PC-9 (cell line): Measurements from ENCODE around the gene KLHL25. TPM values are rescaled to one million over a fixed set of nuclear protein-coding genes. Genes with fewer than 3 reads are reported as not detected.

Experiments used
- BruUV-seq: library from RNA; stranded (reverse); fragments of 400-500 nt; replicated peaks from 2 replicates; lab custom pipeline; 2021; lab: Mats Ljungman, UMichigan
- CTCF ChIA-PET: fragments of 300-600 bp; sonication (Branson Sonifier 250); formaldehyde crosslinking; loops from one replicate; lab custom pipeline; 2022; ENCODE audit warnings: antibody characterized with exemption; lab: Charles Lee
- POLR2A ChIA-PET: fragments of 300-600 bp; sonication (Branson Sonifier 250); formaldehyde crosslinking; loops from one replicate; lab custom pipeline; 2022; ENCODE audit warnings: antibody characterized with exemption; ENCODE audit not compliant: unreplicated experiment; lab: Charles Lee
- DNase-seq, 2 experiments: peaks; one replicate each; pipeline versions ENCODE4 v3.0.0 to v3.0.0-alpha.2; 2015 to 2022; ENCODE audit warnings: mixed read lengths in 1 of 2
- H2AFZ ChIP-seq: fragments of 200-600 bp; sonication (generic); 2 replicates; pipeline ENCODE4 v1.8.1; 2017; ENCODE audit warnings: antibody characterized with exemption
- H3F3A ChIP-seq: fragments of 200-600 bp; sonication (generic); 2 replicates; pipeline ENCODE4 v1.8.1; 2017; ENCODE audit warnings: antibody characterized with exemption, mild to moderate bottlenecking, low read depth; ENCODE audit not compliant: insufficient read depth
- H3K27ac ChIP-seq: fragments of 200-600 bp; sonication (generic); 2 replicates; pipeline ENCODE4 v1.6.1; 2016; ENCODE audit warnings: mixed run types
- H3K27me3 ChIP-seq: fragments of 200-600 bp; sonication (generic); 2 replicates; pipeline ENCODE4 v1.6.1; 2016; ENCODE audit warnings: low read depth, mixed run types; ENCODE audit not compliant: insufficient read depth
- H3K36me3 ChIP-seq: fragments of 200-600 bp; sonication (generic); 2 replicates; pipeline ENCODE4 v1.6.1; 2016; ENCODE audit warnings: low read depth, mixed run types
- H3K4me1 ChIP-seq: fragments of 200-600 bp; sonication (generic); replicated peaks from 2 replicates; pipeline ENCODE4 v1.6.1; 2016; ENCODE audit warnings: mixed run types; ENCODE audit not compliant: insufficient read depth
- H3K4me2 ChIP-seq: fragments of 200-600 bp; sonication (generic); 2 replicates; pipeline ENCODE4 v1.6.1; 2017; ENCODE audit warnings: mixed run types
- H3K4me3 ChIP-seq: fragments of 200-600 bp; sonication (generic); 2 replicates; pipeline ENCODE4 v1.6.1; 2016; ENCODE audit warnings: mixed run types
- H3K79me2 ChIP-seq: fragments of 200-600 bp; sonication (generic); 2 replicates; pipeline ENCODE4 v1.6.1; 2017; ENCODE audit warnings: low read depth, mixed run types
- H3K9me2 ChIP-seq: fragments of 200-600 bp; sonication (generic); 2 replicates; pipeline ENCODE4 v1.8.1; 2017; ENCODE audit warnings: mild to moderate bottlenecking; ENCODE audit not compliant: insufficient read depth
- H3K9me3 ChIP-seq: fragments of 200-600 bp; sonication (generic); 2 replicates; pipeline ENCODE4 v1.8.1; 2016; ENCODE audit warnings: low read depth; ENCODE audit not compliant: insufficient read depth
- H4K20me1 ChIP-seq: fragments of 200-600 bp; sonication (generic); 2 replicates; pipeline ENCODE4 v1.8.1; 2017; ENCODE audit not compliant: insufficient read depth
- CTCF ChIP-seq: fragments of 200-600 bp; sonication (generic); conservative IDR thresholded peaks from 2 replicates; pipeline ENCODE4 v1.6.1; 2017; ENCODE audit warnings: mixed run types, antibody characterized with exemption, mild to moderate bottlenecking, moderate library complexity
- EZH2 ChIP-seq: fragments of 200-600 bp; sonication (generic); IDR thresholded peaks from 2 replicates; pipeline ENCODE4 v1.8.0; 2017; ENCODE audit warnings: antibody characterized with exemption, low read depth
- intact Hi-C: fragments of 100-400 bp; cut with micrococcal nuclease; formaldehyde crosslinking; loops from one replicate; pipeline ENCODE4 v1.10.0; 2022; ENCODE audit not compliant: unreplicated experiment
- total RNA-seq: library from RNA; stranded (reverse); gene quantifications from 2 replicates; pipeline ENCODE4 v1.2.3, GENCODE V29; 2021

The KLHL25 gene
- total RNA-seq, 1 experiment from 2014 or later = 5.3 TPM

GRCh38 chr15:85837881-85838280 is 43.2 kb upstream of the KLHL25 start:
- TF ChIP-seq EZH2 (no peak), CTCF (no peak)
- Histone ChIP-seq H3K9me3 (no peaks in the 10 kb centered on the region), H3K4me3 (no peak overlapping the region), H3K27me3 (no peaks in the 10 kb centered on the region), H3K4me1 (peaks cover 12% of the 10 kb centered on the region), H3K36me3 (no peaks in the 10 kb centered on the region), H2AFZ (no peak overlapping the region), H4K20me1 (no peaks in the 10 kb centered on the region), H3K4me2 (no peak overlapping the region), H3F3A (no peaks in the 10 kb centered on the region), H3K27ac (no peak overlapping the region), H3K79me2 (no peaks in the 10 kb centered on the region), H3K9me2 (no peaks in the 10 kb centered on the region)
- POLR2A ChIA-PET = no interaction called here
- no TSS peak for BruUV-seq
- no peak for DNase-seq
- CTCF ChIA-PET = no interaction called here
- intact Hi-C loops = loop anchor here (10.0 kb wide), 1 partner anchor 353 kb away; no protein-coding TSS in a partner anchor

- no peak for TF ChIP-seq CTCF
- no peak for TF ChIP-seq EZH2
- H4K20me1 ChIP-seq = no peaks in the 10 kb centered on the region
- H3K4me2 ChIP-seq = peak overlapping the region; percentile 40; the same call in 1 of the 2 replicates
- no peak overlapping the region for H3K4me3 ChIP-seq
- no TSS peak for BruUV-seq
- intact Hi-C loops = loop anchor here (10.0 kb wide), 1 partner anchor 352 kb away; no protein-coding TSS in a partner anchor
- no peaks in the 10 kb centered on the region for H3F3A ChIP-seq
- peak overlapping the region; percentile 49; the same call in 1 of the 2 replicates for H2AFZ ChIP-seq
- ChIA-PET CTCF (interaction anchor here (0.6 to 1.0 kb wide), 2 partner anchors 37 to 1270 kb away, joined by 3 to 4 read pairs; no protein-coding TSS in a partner anchor), POLR2A (no interaction called here)
- no peaks in the 10 kb centered on the region for H3K79me2 ChIP-seq
- peaks cover 12% of the 10 kb centered on the region for H3K4me1 ChIP-seq
- H3K27me3 ChIP-seq = no peaks in the 10 kb centered on the region
- peak; percentile 37 to 86 for DNase-seq
- no peaks in the 10 kb centered on the region for H3K9me2 ChIP-seq
- H3K9me3 ChIP-seq = no peaks in the 10 kb centered on the region
- H3K27ac ChIP-seq = no peak overlapping the region
- H3K36me3 ChIP-seq = no peaks in the 10 kb centered on the region
Observed at GRCh38 chr15:85837011-85837433, 42.3 kb upstream of the KLHL25 start.

- Histone ChIP-seq H3F3A (no peaks in the 10 kb centered on the region), H3K79me2 (no peaks in the 10 kb centered on the region), H3K4me2 (no peak overlapping the region), H4K20me1 (no peaks in the 10 kb centered on the region), H3K27ac (no peak overlapping the region), H2AFZ (no peak overlapping the region), H3K4me3 (no peak overlapping the region), H3K27me3 (no peaks in the 10 kb centered on the region), H3K4me1 (peaks cover 12% of the 10 kb centered on the region), H3K9me3 (no peaks in the 10 kb centered on the region), H3K36me3 (no peaks in the 10 kb centered on the region), H3K9me2 (no peaks in the 10 kb centered on the region)
- BruUV-seq = no TSS peak
- ChIA-PET POLR2A (no interaction called here), CTCF (no interaction called here)
- DNase-seq = no peak
- intact Hi-C loops = loop anchor here (10.0 kb wide), 1 partner anchor 350 kb away; no protein-coding TSS in a partner anchor
- TF ChIP-seq CTCF = no peak
Observed at GRCh38 chr15:85834651-85835050, 39.9 kb upstream of the KLHL25 start.
